Measurements from ENCODE around the gene UBTD1.

The UBTD1 gene

DNA sequence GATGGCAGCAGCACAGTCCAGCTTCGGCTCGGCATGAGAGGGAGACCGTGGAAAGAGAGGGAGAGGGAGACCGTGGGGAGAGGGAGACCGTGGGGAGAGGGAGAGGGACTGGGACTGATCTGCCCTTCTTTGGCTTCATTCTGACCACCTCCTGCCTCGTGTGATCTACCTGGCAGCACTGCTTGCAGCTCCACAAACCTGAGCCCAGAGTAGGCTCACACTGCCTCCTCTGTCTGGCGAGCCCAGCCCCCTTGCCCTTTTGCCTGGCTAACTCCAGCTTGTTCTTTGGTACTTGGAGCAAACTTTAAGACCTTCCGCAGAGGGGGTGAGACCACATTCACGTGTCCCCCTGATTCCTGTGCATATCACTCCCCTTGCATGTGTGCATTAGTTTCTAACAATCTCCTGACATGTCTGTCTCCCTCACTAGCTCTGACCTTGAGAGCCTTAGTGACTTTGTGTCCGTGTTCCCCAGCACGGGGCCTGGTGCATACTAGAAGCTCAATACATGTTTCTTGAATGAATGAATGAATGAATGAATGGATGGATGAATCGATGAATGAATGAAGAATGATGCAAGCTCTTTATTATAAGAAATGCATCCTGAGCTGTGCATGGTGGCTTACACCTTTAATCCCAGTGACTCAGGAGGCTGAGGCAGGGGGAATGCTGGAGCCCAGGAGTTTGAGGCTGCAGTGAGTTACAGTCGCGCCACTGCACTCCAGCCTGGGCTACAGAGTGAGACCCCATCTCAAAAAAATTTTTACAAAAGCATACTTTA lies 31.2 kb downstream of the UBTD1 start:
- H3K4me3 ChIP-seq (ENCODE audit: low read length), result no peak overlapping the region
- no peak for DNase-seq (ENCODE audit: low read depth)
- TF ChIP-seq, protein P1, sequence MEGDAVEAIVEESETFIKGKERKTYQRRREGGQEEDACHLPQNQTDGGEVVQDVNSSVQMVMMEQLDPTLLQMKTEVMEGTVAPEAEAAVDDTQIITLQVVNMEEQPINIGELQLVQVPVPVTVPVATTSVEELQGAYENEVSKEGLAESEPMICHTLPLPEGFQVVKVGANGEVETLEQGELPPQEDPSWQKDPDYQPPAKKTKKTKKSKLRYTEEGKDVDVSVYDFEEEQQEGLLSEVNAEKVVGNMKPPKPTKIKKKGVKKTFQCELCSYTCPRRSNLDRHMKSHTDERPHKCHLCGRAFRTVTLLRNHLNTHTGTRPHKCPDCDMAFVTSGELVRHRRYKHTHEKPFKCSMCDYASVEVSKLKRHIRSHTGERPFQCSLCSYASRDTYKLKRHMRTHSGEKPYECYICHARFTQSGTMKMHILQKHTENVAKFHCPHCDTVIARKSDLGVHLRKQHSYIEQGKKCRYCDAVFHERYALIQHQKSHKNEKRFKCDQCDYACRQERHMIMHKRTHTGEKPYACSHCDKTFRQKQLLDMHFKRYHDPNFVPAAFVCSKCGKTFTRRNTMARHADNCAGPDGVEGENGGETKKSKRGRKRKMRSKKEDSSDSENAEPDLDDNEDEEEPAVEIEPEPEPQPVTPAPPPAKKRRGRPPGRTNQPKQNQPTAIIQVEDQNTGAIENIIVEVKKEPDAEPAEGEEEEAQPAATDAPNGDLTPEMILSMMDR (IDR thresholded peaks at IDR 0.05; ENCODE audit: insufficient read depth, low read depth, low read length, missing control alignments), result no peak

DNA sequence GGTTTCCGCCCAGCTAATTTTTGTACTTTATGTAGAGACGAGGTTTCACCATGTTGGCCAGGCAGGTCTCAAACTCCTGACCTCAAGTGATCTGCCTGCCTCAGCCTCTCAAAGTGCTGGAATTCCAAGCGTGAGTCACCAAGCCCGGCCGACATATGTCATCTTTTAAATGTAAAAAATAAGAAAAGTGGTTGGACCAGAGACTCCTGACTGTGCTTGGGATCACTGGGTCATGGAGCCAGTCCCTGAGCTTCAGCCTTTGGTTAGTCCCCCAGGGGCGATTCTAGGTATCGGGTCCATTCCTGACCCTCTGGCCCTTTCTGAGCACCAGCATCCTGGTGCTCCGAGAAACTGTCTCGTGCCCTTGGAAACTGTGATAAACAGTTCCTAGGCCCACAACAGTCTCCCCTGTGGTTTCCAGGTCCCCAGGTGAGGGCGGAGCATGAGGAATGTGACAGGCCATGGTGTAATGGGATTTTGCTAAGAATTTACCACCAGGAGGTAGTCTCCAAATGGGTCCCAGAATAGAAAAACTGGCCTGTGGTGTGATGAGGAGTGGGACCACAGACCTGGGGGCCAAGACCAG lies 32.8 kb downstream of the UBTD1 start:
- no peak overlapping the region for H3K4me3 ChIP-seq (ENCODE audit: low read length)
- DNase-seq (ENCODE audit: low read depth), result peak; percentile 43
- TF ChIP-seq, protein P1 (IDR thresholded peaks at IDR 0.05; ENCODE audit: insufficient read depth, low read depth, low read length, missing control alignments), result no peak

GRCh38 chr10:97532935-97533671 lies 34.4 kb downstream of the UBTD1 start:
- DNase-seq (ENCODE audit: low read depth), result no peak
- TF ChIP-seq, protein P1 (IDR thresholded peaks at IDR 0.05; ENCODE audit: insufficient read depth, low read depth, low read length, missing control alignments), result no peak
- H3K4me3 ChIP-seq (ENCODE audit: low read length), result no peak overlapping the region

DNA sequence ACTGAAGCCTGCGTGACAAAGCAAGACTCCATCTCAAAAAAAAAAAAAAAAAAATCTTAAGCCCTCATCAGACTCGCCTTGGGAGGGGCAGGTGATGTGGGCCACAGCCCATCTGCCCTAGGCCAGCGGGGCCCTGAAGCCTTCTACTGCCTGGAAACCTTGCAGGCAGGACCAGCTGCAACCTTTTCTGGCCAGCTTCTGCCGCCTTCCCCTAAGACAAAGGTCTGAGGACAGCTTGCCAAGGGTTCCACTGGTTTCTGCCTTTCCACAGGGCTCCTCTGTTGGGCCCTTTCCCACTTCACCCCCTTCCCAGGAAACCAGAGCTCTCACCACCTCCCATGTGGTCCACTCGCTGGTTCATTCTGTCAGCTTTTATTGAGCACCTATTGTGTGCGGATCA lies 35.2 kb downstream of the UBTD1 start:
- TF ChIP-seq, protein P1 (IDR thresholded peaks at IDR 0.05; ENCODE audit: insufficient read depth, low read depth, low read length, missing control alignments), result no peak
- DNase-seq (ENCODE audit: low read depth), result no peak
- no peak overlapping the region for H3K4me3 ChIP-seq (ENCODE audit: low read length)

DNA sequence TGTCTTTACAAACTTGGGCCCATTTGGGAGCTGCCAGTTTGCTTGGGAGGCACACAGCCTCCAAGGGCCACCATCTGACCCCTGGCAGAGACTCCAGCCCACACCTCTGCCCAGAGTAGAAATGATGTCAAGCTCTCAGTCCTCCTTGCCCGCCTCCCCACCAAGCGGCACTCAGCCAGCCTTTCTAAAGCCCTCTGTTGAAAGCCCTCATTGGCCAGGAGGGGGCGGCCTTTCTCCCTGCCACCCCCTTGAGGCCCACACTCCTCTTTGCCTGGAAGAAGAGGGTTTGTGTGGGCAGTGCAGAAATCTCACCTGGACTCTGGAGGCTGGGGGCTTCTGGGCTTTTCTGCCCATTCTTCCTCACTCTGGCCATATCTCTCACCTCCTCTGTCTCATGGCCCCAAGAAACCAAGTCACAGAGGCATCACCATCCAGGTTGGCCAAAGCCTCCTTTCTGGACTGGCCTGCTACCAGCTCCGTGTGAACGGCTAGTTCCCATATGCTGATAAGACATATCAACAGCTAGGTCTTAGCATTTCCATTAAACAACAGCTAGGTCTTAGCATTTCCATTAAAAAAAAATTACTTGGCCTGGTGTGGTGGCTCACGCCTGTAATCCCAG lies 36.1 kb downstream of the UBTD1 start:
- peak; percentile 58 for DNase-seq (ENCODE audit: low read depth)
- no peak overlapping the region for H3K4me3 ChIP-seq (ENCODE audit: low read length)
- TF ChIP-seq, protein P1 (IDR thresholded peaks at IDR 0.05; ENCODE audit: insufficient read depth, low read depth, low read length, missing control alignments), result peak; percentile 53

DNA sequence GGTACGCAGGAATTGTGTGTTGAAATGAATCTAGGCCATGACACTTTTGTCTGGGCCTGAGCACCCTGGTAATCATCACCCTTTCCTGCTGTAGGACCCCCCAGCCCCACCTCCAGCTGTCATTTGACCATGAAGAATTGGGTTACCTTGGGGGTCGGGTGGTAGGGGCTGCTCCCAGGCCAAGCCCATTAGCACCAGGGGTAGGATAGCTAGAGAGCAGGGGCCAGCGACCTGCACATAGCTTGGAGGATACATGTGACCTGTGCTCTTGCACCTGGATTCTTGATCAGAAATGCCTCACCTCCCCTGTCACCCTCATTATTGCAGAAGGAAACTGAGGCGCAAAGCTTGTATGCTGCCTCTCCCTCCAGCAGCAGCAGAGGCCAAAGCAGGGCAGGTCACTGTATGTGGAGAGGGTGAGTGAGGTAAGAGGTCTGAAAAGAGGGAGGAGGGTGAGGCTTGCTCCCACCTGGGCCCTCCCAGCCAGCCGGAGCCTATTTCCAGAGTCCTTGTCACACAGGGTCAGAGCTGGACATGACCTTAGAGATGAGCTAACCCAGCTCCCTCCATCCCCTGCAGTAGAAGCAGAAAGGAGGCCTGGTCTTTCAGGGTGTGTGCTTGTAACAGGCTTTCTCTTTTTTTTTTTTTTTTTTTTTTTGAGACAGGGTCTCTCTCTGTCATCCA lies 38.6 kb downstream of the UBTD1 start:
- DNase-seq (ENCODE audit: low read depth), result no peak
- H3K4me3 ChIP-seq (ENCODE audit: low read length), result no peak overlapping the region
- TF ChIP-seq, protein P1 (IDR thresholded peaks at IDR 0.05; ENCODE audit: insufficient read depth, low read depth, low read length, missing control alignments), result no peak
